ENCODE data around the gene NGB.

The NGB gene

DNA sequence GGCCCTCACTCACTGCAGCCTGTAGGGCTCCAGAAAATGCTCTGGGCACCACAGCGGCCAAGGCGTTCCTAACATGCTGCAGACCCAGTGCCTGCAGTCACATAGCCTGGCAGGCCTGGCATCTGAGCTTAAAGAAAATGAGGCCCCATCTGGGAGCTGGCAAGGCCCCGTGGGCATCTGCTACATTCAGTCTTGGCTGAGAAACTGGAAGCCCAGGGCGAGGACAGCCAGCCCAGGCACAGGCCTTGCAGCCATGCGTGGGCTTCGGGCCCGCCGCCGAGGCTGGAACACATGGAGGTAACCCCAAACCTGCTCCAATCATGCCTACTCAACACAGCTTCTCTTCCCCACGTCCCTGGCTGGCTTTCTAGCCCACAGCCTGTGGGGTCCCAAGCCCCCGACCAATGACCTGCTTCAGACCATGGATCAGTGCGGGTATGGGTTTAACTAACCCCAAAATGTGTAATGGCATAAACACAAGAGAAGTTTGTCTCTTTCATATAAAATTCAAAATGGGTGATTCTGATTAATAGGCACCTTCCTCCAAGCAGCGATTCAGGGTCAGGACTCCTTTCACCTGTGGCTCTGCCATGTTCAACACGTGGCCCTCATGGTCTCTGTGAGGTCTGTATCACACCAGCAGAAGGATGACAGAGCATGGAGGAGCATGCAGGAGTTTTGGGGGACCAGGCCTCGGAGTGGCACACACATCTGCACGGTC, 6.4 kb downstream of the NGB start:
- no peaks in the 10 kb centered on the region for H3K9me2 ChIP-seq (replicated peaks; ENCODE audit: control insufficient read depth, low read length)
- H3K79me2 ChIP-seq (ENCODE audit: control insufficient read depth, low read length) = no peaks in the 10 kb centered on the region
- H3K4me3 ChIP-seq (ENCODE audit: low read length) = no peak overlapping the region
- no peaks in the 10 kb centered on the region for H3F3A ChIP-seq (ENCODE audit: control insufficient read depth, insufficient read depth)
- H4K20me1 ChIP-seq (ENCODE audit: control insufficient read depth, insufficient read depth, low read depth, low read length) = no peaks in the 10 kb centered on the region
- H3K27me3 ChIP-seq (ENCODE audit: control insufficient read depth, low read length) = no peaks in the 10 kb centered on the region
- TF ChIP-seq EZH2phosphoT487 (IDR thresholded peaks at IDR 0.05; ENCODE audit: borderline replicate concordance, low read length) = no peak
- TF ChIP-seq, protein P1, sequence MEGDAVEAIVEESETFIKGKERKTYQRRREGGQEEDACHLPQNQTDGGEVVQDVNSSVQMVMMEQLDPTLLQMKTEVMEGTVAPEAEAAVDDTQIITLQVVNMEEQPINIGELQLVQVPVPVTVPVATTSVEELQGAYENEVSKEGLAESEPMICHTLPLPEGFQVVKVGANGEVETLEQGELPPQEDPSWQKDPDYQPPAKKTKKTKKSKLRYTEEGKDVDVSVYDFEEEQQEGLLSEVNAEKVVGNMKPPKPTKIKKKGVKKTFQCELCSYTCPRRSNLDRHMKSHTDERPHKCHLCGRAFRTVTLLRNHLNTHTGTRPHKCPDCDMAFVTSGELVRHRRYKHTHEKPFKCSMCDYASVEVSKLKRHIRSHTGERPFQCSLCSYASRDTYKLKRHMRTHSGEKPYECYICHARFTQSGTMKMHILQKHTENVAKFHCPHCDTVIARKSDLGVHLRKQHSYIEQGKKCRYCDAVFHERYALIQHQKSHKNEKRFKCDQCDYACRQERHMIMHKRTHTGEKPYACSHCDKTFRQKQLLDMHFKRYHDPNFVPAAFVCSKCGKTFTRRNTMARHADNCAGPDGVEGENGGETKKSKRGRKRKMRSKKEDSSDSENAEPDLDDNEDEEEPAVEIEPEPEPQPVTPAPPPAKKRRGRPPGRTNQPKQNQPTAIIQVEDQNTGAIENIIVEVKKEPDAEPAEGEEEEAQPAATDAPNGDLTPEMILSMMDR (IDR thresholded peaks at IDR 0.05; ENCODE audit: low read depth, low read length, poor library complexity, severe bottlenecking) = no peak
- H3K9me3 ChIP-seq (ENCODE audit: control insufficient read depth, insufficient read depth, low read length) = no peaks in the 10 kb centered on the region
- H3K4me2 ChIP-seq (ENCODE audit: low read length) = no peak overlapping the region
- H3K27ac ChIP-seq (ENCODE audit: low read depth, low read length) = no peak overlapping the region
- H3K4me1 ChIP-seq (ENCODE audit: control insufficient read depth, low read length) = peaks cover 12% of the 10 kb centered on the region
- H3K36me3 ChIP-seq (ENCODE audit: control insufficient read depth, low read length) = no peaks in the 10 kb centered on the region

DNA sequence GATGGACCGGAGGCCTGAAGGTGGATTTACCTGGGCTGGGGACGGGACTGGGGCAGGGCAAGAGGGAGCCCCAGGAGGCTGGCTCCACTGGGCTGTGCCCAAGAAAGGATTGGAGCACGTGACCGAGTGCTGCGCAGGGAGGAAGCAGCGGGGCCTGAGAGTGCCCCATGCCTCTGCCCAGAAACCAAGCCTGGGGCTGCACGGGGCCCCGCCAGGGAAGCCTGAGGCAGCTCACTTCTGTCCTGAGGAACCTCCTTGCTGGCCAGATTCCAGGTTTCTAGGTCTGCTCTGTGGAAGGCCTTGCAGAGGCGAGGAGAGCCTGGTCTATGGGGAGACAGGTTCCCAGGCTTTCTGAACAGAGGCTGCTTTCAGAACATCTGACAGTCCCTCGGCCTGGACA, 10.4 kb downstream of the NGB start:
- Histone ChIP-seq H3K27me3 (ENCODE audit: control insufficient read depth, low read length) (no peaks in the 10 kb centered on the region), H3K36me3 (ENCODE audit: control insufficient read depth, low read length) (no peaks in the 10 kb centered on the region), H3K4me3 (ENCODE audit: low read length) (no peak overlapping the region), H3K79me2 (ENCODE audit: control insufficient read depth, low read length) (no peaks in the 10 kb centered on the region), H3K4me2 (ENCODE audit: low read length) (no peak overlapping the region), H3K9me2 (replicated peaks; ENCODE audit: control insufficient read depth, low read length) (no peaks in the 10 kb centered on the region), H3K27ac (ENCODE audit: low read depth, low read length) (no peak overlapping the region), H3F3A (ENCODE audit: control insufficient read depth, insufficient read depth) (no peaks in the 10 kb centered on the region), H3K9me3 (ENCODE audit: control insufficient read depth, insufficient read depth, low read length) (no peaks in the 10 kb centered on the region), H3K4me1 (ENCODE audit: control insufficient read depth, low read length) (peaks cover 8% of the 10 kb centered on the region), H4K20me1 (ENCODE audit: control insufficient read depth, insufficient read depth, low read depth, low read length) (no peaks in the 10 kb centered on the region)
- TF ChIP-seq EZH2phosphoT487 (IDR thresholded peaks at IDR 0.05; ENCODE audit: borderline replicate concordance, low read length) = no peak
- TF ChIP-seq, protein P1 (IDR thresholded peaks at IDR 0.05; ENCODE audit: low read depth, low read length, poor library complexity, severe bottlenecking) = no peak

DNA sequence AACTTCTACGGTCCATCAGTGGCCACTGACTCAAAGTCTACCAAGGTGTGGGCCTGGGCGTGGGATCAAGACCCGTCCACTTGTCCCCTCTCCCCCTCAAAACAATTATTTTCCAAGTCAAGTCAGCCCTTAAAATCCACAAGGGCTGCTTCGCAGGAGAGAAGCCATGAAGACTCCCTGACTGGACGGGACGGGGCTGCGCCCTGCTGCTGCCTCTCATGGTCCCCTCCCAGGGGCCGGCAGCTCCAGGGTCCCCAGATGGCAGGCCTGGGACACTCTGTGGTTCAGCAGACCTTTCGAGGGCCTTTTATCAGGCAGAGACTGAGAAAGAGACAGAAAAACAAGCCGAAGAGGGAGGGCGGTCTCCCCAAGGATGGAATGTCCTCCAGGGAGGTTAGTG, 10.8 kb downstream of the NGB start:
- Histone ChIP-seq H3K4me2 (ENCODE audit: low read length) (no peak overlapping the region), H3K9me3 (ENCODE audit: control insufficient read depth, insufficient read depth, low read length) (no peaks in the 10 kb centered on the region), H3K9me2 (replicated peaks; ENCODE audit: control insufficient read depth, low read length) (no peaks in the 10 kb centered on the region), H3K27me3 (ENCODE audit: control insufficient read depth, low read length) (no peaks in the 10 kb centered on the region), H3F3A (ENCODE audit: control insufficient read depth, insufficient read depth) (no peaks in the 10 kb centered on the region), H3K27ac (ENCODE audit: low read depth, low read length) (no peak overlapping the region), H3K36me3 (ENCODE audit: control insufficient read depth, low read length) (no peaks in the 10 kb centered on the region), H3K4me3 (ENCODE audit: low read length) (no peak overlapping the region), H4K20me1 (ENCODE audit: control insufficient read depth, insufficient read depth, low read depth, low read length) (no peaks in the 10 kb centered on the region), H3K79me2 (ENCODE audit: control insufficient read depth, low read length) (no peaks in the 10 kb centered on the region), H3K4me1 (ENCODE audit: control insufficient read depth, low read length) (peaks cover 6% of the 10 kb centered on the region)
- no peak for TF ChIP-seq EZH2phosphoT487 (IDR thresholded peaks at IDR 0.05; ENCODE audit: borderline replicate concordance, low read length)
- TF ChIP-seq, protein P1 (IDR thresholded peaks at IDR 0.05; ENCODE audit: low read depth, low read length, poor library complexity, severe bottlenecking) = no peak
